HS-5 (cell line): ENCODE data around the gene RBPJ.
"Not testable (repeated sequence)": the region's sequence is repeated elsewhere in the genome, so short reads cannot be mapped to it uniquely, and the experiment has no call there.

ENCODE experiments used
- DNase-seq: peaks from one replicate; pipeline ENCODE4 v3.0.0-alpha.2; 2012; ENCODE audit warnings: low read depth

Gene RBPJ

GRCh38 chr4:26375551-26375950 lies 54.7 kb downstream of the RBPJ start:
- DNase-seq = no peak

- DNase-seq = no peak
Measured at GRCh38 chr4:26377328-26378311, 56.8 kb downstream of the RBPJ start.

GRCh38 chr4:26379837-26380236 lies 59.0 kb downstream of the RBPJ start:
- no peak for DNase-seq

GRCh38 chr4:26380740-26381139 lies 59.9 kb downstream of the RBPJ start:
- no peak for DNase-seq

- no peak for DNase-seq
Measured at GRCh38 chr4:26384380-26385057, 63.7 kb downstream of the RBPJ start.

GRCh38 chr4:26385690-26386089 lies 64.9 kb downstream of the RBPJ start:
- DNase-seq = no peak

- no peak for DNase-seq
Measured at GRCh38 chr4:26386386-26386785, 65.6 kb downstream of the RBPJ start.

- no peak for DNase-seq
Measured at GRCh38 chr4:26388671-26389070, 67.9 kb downstream of the RBPJ start.

GRCh38 chr4:26397086-26397485 lies 76.3 kb downstream of the RBPJ start:
- no peak for DNase-seq

GRCh38 chr4:26400132-26400531 lies 79.3 kb downstream of the RBPJ start:
- DNase-seq = no peak

- DNase-seq = not testable (repeated sequence)
Measured at GRCh38 chr4:26402017-26402416, 81.2 kb downstream of the RBPJ start.

GRCh38 chr4:26402458-26402857 lies 81.6 kb downstream of the RBPJ start:
- DNase-seq = no peak

GRCh38 chr4:26404743-26405206 lies 84.0 kb downstream of the RBPJ start:
- no peak for DNase-seq

GRCh38 chr4:26406346-26406975 lies 85.6 kb downstream of the RBPJ start:
- DNase-seq = no peak

- DNase-seq = no peak
Measured at GRCh38 chr4:26407476-26407875, 86.7 kb downstream of the RBPJ start.

GRCh38 chr4:26410385-26411293 lies 89.8 kb downstream of the RBPJ start:
- no peak for DNase-seq

- DNase-seq = no peak
Measured at GRCh38 chr4:26412381-26413372, 91.9 kb downstream of the RBPJ start.

GRCh38 chr4:26413582-26413981 lies 92.8 kb downstream of the RBPJ start:
- no peak for DNase-seq

- DNase-seq = no peak
Measured at GRCh38 chr4:26418107-26418506, 97.3 kb downstream of the RBPJ start.

- DNase-seq = no peak
Measured at GRCh38 chr4:26418850-26419249, 98.0 kb downstream of the RBPJ start.
